ENCODE data around the gene CEP350.
"Not testable (repeated sequence)": the region's sequence is repeated elsewhere in the genome, so short reads cannot be mapped to it uniquely, and the experiment has no call there.

DNA sequence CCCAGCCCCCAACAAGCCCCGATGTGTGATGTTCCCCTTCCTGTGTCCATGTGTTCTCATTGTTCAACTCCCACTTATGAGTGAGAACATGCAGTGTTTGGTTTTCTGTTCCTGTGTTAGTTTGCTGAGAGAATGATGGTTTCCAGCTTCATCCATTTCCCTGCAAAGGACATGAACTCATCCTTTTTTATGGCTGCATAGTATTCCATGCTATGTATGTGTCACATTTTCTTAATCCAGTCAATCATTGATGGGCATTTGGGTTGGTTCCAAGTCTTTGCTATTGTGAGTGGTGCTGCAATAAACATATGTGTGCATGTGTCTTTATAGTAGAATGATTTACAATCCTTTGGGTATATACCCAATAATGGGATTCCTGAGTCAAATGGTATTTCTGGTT is 52.2 kb downstream of the CEP350 start:
- TF ChIP-seq, protein P1, sequence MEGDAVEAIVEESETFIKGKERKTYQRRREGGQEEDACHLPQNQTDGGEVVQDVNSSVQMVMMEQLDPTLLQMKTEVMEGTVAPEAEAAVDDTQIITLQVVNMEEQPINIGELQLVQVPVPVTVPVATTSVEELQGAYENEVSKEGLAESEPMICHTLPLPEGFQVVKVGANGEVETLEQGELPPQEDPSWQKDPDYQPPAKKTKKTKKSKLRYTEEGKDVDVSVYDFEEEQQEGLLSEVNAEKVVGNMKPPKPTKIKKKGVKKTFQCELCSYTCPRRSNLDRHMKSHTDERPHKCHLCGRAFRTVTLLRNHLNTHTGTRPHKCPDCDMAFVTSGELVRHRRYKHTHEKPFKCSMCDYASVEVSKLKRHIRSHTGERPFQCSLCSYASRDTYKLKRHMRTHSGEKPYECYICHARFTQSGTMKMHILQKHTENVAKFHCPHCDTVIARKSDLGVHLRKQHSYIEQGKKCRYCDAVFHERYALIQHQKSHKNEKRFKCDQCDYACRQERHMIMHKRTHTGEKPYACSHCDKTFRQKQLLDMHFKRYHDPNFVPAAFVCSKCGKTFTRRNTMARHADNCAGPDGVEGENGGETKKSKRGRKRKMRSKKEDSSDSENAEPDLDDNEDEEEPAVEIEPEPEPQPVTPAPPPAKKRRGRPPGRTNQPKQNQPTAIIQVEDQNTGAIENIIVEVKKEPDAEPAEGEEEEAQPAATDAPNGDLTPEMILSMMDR (IDR thresholded peaks at IDR 0.05; ENCODE audit: poor library complexity): not testable (repeated sequence)
- not testable (repeated sequence) for TF ChIP-seq EZH2 (IDR thresholded peaks at IDR 0.05; ENCODE audit: borderline replicate concordance); EZH2phosphoT487 (IDR thresholded peaks at IDR 0.05; ENCODE audit: low read depth, severe bottlenecking, unreplicated experiment)
